ENCODE results near the gene ATG4D.

DNA sequence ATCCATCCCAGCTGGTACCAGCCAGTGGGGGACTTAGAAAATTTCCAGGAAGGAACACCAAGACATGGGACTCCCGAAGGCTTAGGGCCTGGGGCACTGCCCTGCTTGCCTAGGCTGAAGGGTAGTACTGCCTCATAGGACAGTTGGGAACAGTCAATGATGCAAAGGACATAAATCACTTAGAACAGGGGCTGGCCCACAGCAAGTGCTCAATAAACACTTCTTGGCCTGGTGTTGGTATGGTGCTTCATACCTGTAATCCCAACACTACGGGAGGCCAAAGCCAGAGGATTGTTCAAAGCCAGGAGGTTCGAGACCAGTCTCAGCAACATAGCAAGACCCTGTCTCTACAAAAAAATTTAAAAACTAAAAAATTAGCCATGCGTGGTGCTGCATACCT is 46.3 kb upstream of the ATG4D start:
- no peak for TF ChIP-seq TCF12 (IDR thresholded peaks at IDR 0.05; ENCODE audit: low read depth)
- TF ChIP-seq, protein P1, sequence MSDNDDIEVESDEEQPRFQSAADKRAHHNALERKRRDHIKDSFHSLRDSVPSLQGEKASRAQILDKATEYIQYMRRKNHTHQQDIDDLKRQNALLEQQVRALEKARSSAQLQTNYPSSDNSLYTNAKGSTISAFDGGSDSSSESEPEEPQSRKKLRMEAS (IDR thresholded peaks at IDR 0.05): no peak
- TF ChIP-seq EGR1 (IDR thresholded peaks at IDR 0.05): no peak
- TF ChIP-seq FOXM1 (IDR thresholded peaks at IDR 0.05; ENCODE audit: borderline replicate concordance, low read depth): no peak
- TF ChIP-seq RAD21 (IDR thresholded peaks at IDR 0.05; ENCODE audit: low read depth): no peak
- no peak for TF ChIP-seq CEBPB (IDR thresholded peaks at IDR 0.05)
- TF ChIP-seq, protein P2, sequence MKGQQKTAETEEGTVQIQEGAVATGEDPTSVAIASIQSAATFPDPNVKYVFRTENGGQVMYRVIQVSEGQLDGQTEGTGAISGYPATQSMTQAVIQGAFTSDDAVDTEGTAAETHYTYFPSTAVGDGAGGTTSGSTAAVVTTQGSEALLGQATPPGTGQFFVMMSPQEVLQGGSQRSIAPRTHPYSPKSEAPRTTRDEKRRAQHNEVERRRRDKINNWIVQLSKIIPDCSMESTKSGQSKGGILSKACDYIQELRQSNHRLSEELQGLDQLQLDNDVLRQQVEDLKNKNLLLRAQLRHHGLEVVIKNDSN (IDR thresholded peaks at IDR 0.05): no peak
- TF ChIP-seq, protein P3, sequence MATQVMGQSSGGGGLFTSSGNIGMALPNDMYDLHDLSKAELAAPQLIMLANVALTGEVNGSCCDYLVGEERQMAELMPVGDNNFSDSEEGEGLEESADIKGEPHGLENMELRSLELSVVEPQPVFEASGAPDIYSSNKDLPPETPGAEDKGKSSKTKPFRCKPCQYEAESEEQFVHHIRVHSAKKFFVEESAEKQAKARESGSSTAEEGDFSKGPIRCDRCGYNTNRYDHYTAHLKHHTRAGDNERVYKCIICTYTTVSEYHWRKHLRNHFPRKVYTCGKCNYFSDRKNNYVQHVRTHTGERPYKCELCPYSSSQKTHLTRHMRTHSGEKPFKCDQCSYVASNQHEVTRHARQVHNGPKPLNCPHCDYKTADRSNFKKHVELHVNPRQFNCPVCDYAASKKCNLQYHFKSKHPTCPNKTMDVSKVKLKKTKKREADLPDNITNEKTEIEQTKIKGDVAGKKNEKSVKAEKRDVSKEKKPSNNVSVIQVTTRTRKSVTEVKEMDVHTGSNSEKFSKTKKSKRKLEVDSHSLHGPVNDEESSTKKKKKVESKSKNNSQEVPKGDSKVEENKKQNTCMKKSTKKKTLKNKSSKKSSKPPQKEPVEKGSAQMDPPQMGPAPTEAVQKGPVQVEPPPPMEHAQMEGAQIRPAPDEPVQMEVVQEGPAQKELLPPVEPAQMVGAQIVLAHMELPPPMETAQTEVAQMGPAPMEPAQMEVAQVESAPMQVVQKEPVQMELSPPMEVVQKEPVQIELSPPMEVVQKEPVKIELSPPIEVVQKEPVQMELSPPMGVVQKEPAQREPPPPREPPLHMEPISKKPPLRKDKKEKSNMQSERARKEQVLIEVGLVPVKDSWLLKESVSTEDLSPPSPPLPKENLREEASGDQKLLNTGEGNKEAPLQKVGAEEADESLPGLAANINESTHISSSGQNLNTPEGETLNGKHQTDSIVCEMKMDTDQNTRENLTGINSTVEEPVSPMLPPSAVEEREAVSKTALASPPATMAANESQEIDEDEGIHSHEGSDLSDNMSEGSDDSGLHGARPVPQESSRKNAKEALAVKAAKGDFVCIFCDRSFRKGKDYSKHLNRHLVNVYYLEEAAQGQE (IDR thresholded peaks at IDR 0.05; ENCODE audit: low read depth): no peak
- TF ChIP-seq CREB1 (IDR thresholded peaks at IDR 0.05; ENCODE audit: low read depth): no peak
- TF ChIP-seq EP300 (IDR thresholded peaks at IDR 0.05; ENCODE audit: borderline replicate concordance): no peak

Measured in Ishikawa (cell line).